Measurements from ENCODE around the gene LPCAT2. TPM values are rescaled to one million over a fixed set of nuclear protein-coding genes. Genes with fewer than 3 reads are reported as not detected.

Gene LPCAT2
- total and polyA plus RNA-seq, 12 donors, result 4.0 to 10.9 (median 7.0) TPM

- peaks cover 0 to 21% (median 0%) of the 10 kb centered on the region in 7 donors for H3K27me3 ChIP-seq
- peaks cover 0 to 45% (median 17%) of the 10 kb centered on the region in 9 donors for H3K4me1 ChIP-seq
- H3K36me3 ChIP-seq, result no peaks in the 10 kb centered on the region
- no peak overlapping the region for H3K4me3 ChIP-seq
- 83 to 87% methylated on average over 3 of the region's 3 CpGs for WGBS, 2 donors
- ATAC-seq (no peak), DNase-seq (no peak)
- H3K27ac ChIP-seq, result peak overlapping the region in 2 of 10 donors; percentile 36 to 91
- no peak for TF ChIP-seq CTCF (IDR thresholded peaks at IDR 0.05)
- H3K9me3 ChIP-seq, result no peaks in the 10 kb centered on the region
- intact Hi-C loops (cut with DNase I), result no loop called here
These were observed 34.1 kb upstream of the LPCAT2 start for GRCh38 chr16:55474821-55475220.

GRCh38 chr16:55475919-55476318 is 33.0 kb upstream of the LPCAT2 start:
- no peaks in the 10 kb centered on the region for H3K36me3 ChIP-seq
- peaks cover 0 to 32% (median 2%) of the 10 kb centered on the region in 7 donors for H3K27me3 ChIP-seq
- H3K9me3 ChIP-seq, result no peaks in the 10 kb centered on the region
- DNase-seq (no peak), ATAC-seq (peak in 2 of 8 donors; percentile 6 to 22)
- intact Hi-C loops (cut with DNase I), result no loop called here
- peak overlapping the region in 9 of 10 donors; percentile 20 to 92 (median 79) for H3K27ac ChIP-seq
- H3K4me3 ChIP-seq, result peak overlapping the region in 1 of 10 donors; percentile 15
- peaks cover 0 to 50% (median 22%) of the 10 kb centered on the region in 9 donors for H3K4me1 ChIP-seq
- TF ChIP-seq CTCF (IDR thresholded peaks at IDR 0.05), result no peak
- WGBS, 2 donors, result 55 to 57% methylated on average over 5 of the region's 5 CpGs

GRCh38 chr16:55476625-55477533 is 32.0 kb upstream of the LPCAT2 start:
- peak overlapping the region in 9 of 10 donors; percentile 45 to 92 (median 83) for H3K27ac ChIP-seq
- peaks cover 0 to 52% (median 21%) of the 10 kb centered on the region in 9 donors for H3K4me1 ChIP-seq
- intact Hi-C loops (cut with DNase I), result loop anchor here in 1 of 10 donors (1.0 kb wide), 1 partner anchor 32 kb away; no protein-coding TSS in a partner anchor
- no peaks in the 10 kb centered on the region for H3K9me3 ChIP-seq
- H3K27me3 ChIP-seq, result peaks cover 0 to 41% (median 4%) of the 10 kb centered on the region in 7 donors
- TF ChIP-seq CTCF (IDR thresholded peaks at IDR 0.05), result no peak
- DNase-seq, result peak; percentile 66 to 67
- 67 to 71% methylated on average over 6 of the region's 6 CpGs for WGBS, 2 donors
- H3K36me3 ChIP-seq, result no peaks in the 10 kb centered on the region
- ATAC-seq, result peak; percentile 19 to 58 (median 44)
- no peak overlapping the region for H3K4me3 ChIP-seq

- no peaks in the 10 kb centered on the region for H3K9me3 ChIP-seq
- ATAC-seq (no peak), DNase-seq (no peak)
- H3K4me3 ChIP-seq, result no peak overlapping the region
- H3K27ac ChIP-seq, result peak overlapping the region in 8 of 10 donors; percentile 44 to 92 (median 88)
- peaks cover 0 to 41% (median 4%) of the 10 kb centered on the region in 7 donors for H3K27me3 ChIP-seq
- no peak for TF ChIP-seq CTCF (IDR thresholded peaks at IDR 0.05)
- H3K4me1 ChIP-seq, result peaks cover 0 to 52% (median 21%) of the 10 kb centered on the region in 9 donors
- 60 to 71% methylated on average over 3 of the region's 3 CpGs for WGBS, 2 donors
- intact Hi-C loops (cut with DNase I), result loop anchor here in 1 of 10 donors (1.0 kb wide), 1 partner anchor 32 kb away; no protein-coding TSS in a partner anchor
- H3K36me3 ChIP-seq, result peaks cover 0 to 5% (median 0%) of the 10 kb centered on the region in 9 donors
These were observed 31.1 kb upstream of the LPCAT2 start for GRCh38 chr16:55477736-55478135.
